Panc1 (cell line): ENCODE results near the gene SEZ6L. TPM values are rescaled to one million over a fixed set of nuclear protein-coding genes. Genes with fewer than 3 reads are reported as not detected.

Experiments
- ATAC-seq: fragments of 200-7000 bp; cut with Tn5 transposase; 2 replicates; pipeline ENCODE4 v1.9.1; 2020; ENCODE audit warnings: mild to moderate bottlenecking, moderate library complexity
- BruUV-seq: library from RNA; stranded (reverse); fragments of 400-500 nt; replicated peaks from 2 replicates; lab custom pipeline; 2021; lab: Mats Ljungman, UMichigan
- CTCF ChIA-PET: fragments of 300-600 bp; sonication (Branson Sonifier 250); formaldehyde crosslinking; loops from one replicate; lab custom pipeline; 2022; ENCODE audit warnings: antibody characterized with exemption; lab: Charles Lee
- POLR2A ChIA-PET: fragments of 300-600 bp; sonication (Branson Sonifier 250); formaldehyde crosslinking; loops from one replicate; lab custom pipeline; 2022; ENCODE audit warnings: antibody characterized with exemption; lab: Charles Lee
- DNase-seq: peaks from one replicate; pipeline ENCODE4 v3.0.0-alpha.2; 2010; ENCODE audit warnings: low read depth, low spot score
- H3K27ac ChIP-seq: 2 replicates; pipeline ENCODE4 v1.5.1; 2011; ENCODE audit warnings: mild to moderate bottlenecking, low read length, inconsistent platforms
- H3K27me3 ChIP-seq: fragments of 200-500 bp; sonication (Bioruptor generic); 2 replicates; pipeline ENCODE4 v1.6.0; 2014; ENCODE audit warnings: low read length, inconsistent platforms; ENCODE audit not compliant: control insufficient read depth, insufficient read depth
- H3K36me3 ChIP-seq: fragments of 200-500 bp; sonication (Bioruptor generic); 2 replicates; pipeline ENCODE4 v1.5.1; 2014; ENCODE audit warnings: inconsistent platforms, mild to moderate bottlenecking, low read length, moderate library complexity; ENCODE audit not compliant: control insufficient read depth, insufficient read depth
- H3K4me1 ChIP-seq: 2 replicates; pipeline ENCODE4 v1.5.1; 2011; ENCODE audit warnings: inconsistent platforms, mild to moderate bottlenecking, low read length, moderate library complexity; ENCODE audit not compliant: control insufficient read depth, insufficient read depth
- H3K4me3 ChIP-seq, 2 experiments: 2 replicates each; pipeline ENCODE4 v1.5.1; 2011 to 2012; ENCODE audit warnings: low read depth in 2 of 2, low read length in 2 of 2, mild to moderate bottlenecking in 2 of 2, inconsistent platforms in 1 of 2, moderate library complexity in 1 of 2
- H3K9me3 ChIP-seq: fragments of 200-500 bp; sonication (Bioruptor generic); 2 replicates; pipeline ENCODE4 v1.5.1; 2014; ENCODE audit warnings: low read depth, mild to moderate bottlenecking, inconsistent platforms, low read length, moderate library complexity; ENCODE audit not compliant: control insufficient read depth, insufficient read depth
- POLR2AphosphoS5 ChIP-seq: IDR thresholded peaks from 2 replicates; pipeline ENCODE4 v1.6.1; 2012; ENCODE audit warnings: mild to moderate bottlenecking, low read depth, low read length, moderate library complexity
- SIN3A ChIP-seq: IDR thresholded peaks from 2 replicates; pipeline ENCODE4 v1.6.1; 2012; ENCODE audit warnings: low read depth, mild to moderate bottlenecking, low read length, moderate library complexity, borderline replicate concordance; ENCODE audit not compliant: insufficient read depth
- TCF7L2 ChIP-seq: IDR thresholded peaks from 2 replicates; pipeline ENCODE4 v1.6.1; 2011; ENCODE audit warnings: mild to moderate bottlenecking, low read depth, low read length, inconsistent platforms
- in situ Hi-C: cut with HindIII; loops from 2 replicates; pipeline ENCODE4 v1.10.0; 2016; ENCODE audit warnings: low sequenced_read_pairs, low pct_unique_long_range_greater_than_20kb
- intact Hi-C: fragments of 100-400 bp; cut with micrococcal nuclease; formaldehyde crosslinking; loops from one replicate; pipeline ENCODE4 v1.10.0; 2022; ENCODE audit not compliant: unreplicated experiment
- total RNA-seq: library from RNA; stranded (reverse); gene quantifications from one replicate; pipeline ENCODE4 v1.2.1, GENCODE V29; 2021; ENCODE audit not compliant: unreplicated experiment
- TF ChIP-seq, protein P1 (sequence below): fragments of 450-650 bp; IDR thresholded peaks from 2 replicates; pipeline ENCODE4 v1.5.1; 2017; ENCODE audit warnings: mild to moderate bottlenecking
- TF ChIP-seq, protein P2 (sequence below), 2 experiments: IDR thresholded peaks; 2 replicates each; pipeline ENCODE4 v1.6.1; 2011 to 2012; ENCODE audit warnings: low read depth in 2 of 2, control low read depth in 1 of 2, low read length in 1 of 2, mild to moderate bottlenecking in 1 of 2, moderate library complexity in 1 of 2; ENCODE audit not compliant: insufficient read depth in 1 of 2

The SEZ6L gene
- total RNA-seq, 1 experiment from 2014 or later, result not detected

DNA sequence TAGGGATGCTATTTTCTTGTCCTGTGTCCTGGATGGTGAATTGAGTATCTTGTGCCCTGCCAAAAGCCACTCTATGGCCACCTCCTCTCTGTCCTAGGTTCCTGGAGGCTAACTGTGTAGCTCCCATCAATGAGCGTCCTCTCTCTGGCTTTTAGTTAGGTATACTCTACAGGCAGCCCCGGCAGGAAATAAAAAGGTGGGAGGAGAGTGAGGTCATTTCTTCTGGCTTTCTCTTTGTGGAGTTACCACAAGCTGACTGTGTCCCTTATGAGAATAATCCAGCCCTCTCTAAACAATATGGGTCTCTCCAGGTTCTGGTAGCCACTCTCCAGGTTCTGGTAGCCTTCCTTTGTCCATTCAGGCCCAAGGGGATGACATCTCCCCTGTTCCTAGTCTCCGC is 248.1 kb downstream of the SEZ6L start:
- DNase-seq (no peak), ATAC-seq (no peak)
- Histone ChIP-seq H3K27me3 (peaks cover 2% of the 10 kb centered on the region), H3K36me3 (no peaks in the 10 kb centered on the region), H3K27ac (no peak overlapping the region), H3K4me3 (no peak overlapping the region), H3K9me3 (no peaks in the 10 kb centered on the region), H3K4me1 (no peaks in the 10 kb centered on the region)
- in situ Hi-C loops, result no loop called here
- TF ChIP-seq, protein P1, sequence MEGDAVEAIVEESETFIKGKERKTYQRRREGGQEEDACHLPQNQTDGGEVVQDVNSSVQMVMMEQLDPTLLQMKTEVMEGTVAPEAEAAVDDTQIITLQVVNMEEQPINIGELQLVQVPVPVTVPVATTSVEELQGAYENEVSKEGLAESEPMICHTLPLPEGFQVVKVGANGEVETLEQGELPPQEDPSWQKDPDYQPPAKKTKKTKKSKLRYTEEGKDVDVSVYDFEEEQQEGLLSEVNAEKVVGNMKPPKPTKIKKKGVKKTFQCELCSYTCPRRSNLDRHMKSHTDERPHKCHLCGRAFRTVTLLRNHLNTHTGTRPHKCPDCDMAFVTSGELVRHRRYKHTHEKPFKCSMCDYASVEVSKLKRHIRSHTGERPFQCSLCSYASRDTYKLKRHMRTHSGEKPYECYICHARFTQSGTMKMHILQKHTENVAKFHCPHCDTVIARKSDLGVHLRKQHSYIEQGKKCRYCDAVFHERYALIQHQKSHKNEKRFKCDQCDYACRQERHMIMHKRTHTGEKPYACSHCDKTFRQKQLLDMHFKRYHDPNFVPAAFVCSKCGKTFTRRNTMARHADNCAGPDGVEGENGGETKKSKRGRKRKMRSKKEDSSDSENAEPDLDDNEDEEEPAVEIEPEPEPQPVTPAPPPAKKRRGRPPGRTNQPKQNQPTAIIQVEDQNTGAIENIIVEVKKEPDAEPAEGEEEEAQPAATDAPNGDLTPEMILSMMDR, result no peak
- TF ChIP-seq, protein P2, sequence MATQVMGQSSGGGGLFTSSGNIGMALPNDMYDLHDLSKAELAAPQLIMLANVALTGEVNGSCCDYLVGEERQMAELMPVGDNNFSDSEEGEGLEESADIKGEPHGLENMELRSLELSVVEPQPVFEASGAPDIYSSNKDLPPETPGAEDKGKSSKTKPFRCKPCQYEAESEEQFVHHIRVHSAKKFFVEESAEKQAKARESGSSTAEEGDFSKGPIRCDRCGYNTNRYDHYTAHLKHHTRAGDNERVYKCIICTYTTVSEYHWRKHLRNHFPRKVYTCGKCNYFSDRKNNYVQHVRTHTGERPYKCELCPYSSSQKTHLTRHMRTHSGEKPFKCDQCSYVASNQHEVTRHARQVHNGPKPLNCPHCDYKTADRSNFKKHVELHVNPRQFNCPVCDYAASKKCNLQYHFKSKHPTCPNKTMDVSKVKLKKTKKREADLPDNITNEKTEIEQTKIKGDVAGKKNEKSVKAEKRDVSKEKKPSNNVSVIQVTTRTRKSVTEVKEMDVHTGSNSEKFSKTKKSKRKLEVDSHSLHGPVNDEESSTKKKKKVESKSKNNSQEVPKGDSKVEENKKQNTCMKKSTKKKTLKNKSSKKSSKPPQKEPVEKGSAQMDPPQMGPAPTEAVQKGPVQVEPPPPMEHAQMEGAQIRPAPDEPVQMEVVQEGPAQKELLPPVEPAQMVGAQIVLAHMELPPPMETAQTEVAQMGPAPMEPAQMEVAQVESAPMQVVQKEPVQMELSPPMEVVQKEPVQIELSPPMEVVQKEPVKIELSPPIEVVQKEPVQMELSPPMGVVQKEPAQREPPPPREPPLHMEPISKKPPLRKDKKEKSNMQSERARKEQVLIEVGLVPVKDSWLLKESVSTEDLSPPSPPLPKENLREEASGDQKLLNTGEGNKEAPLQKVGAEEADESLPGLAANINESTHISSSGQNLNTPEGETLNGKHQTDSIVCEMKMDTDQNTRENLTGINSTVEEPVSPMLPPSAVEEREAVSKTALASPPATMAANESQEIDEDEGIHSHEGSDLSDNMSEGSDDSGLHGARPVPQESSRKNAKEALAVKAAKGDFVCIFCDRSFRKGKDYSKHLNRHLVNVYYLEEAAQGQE (IDR thresholded peaks at IDR 0.05; ENCODE audit: insufficient read depth in 1 of 2, low read depth in 2 of 2, low read length in 1 of 2), result no peak
- TF ChIP-seq TCF7L2, result no peak
- no peak for TF ChIP-seq POLR2AphosphoS5
- TF ChIP-seq SIN3A, result no peak
- no TSS peak for BruUV-seq
- POLR2A ChIA-PET, result no interaction called here
- CTCF ChIA-PET, result no interaction called here
- intact Hi-C loops, result no loop called here

DNA sequence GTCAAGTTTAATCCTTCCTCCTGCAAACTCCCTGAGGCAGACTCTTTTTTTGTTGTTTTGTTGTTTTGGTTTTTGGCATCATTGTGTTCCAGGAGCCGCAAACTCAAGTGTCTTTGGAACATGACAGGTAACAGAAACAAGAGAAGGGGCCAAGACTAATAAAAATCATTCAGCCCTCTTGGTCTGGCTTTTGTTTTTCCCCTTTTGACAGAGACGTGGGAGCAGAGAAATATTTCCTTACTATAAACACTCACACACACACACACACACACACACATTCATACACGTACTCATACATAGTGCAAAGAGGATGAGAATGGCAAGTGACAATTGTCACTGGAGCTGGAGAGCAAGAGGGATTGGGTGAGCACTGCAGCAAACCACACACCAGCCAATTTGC is 249.4 kb downstream of the SEZ6L start:
- ChIA-PET POLR2A (no interaction called here), CTCF (no interaction called here)
- in situ Hi-C loops, result no loop called here
- BruUV-seq, result no TSS peak
- ATAC-seq (no peak), DNase-seq (no peak)
- TF ChIP-seq, protein P2 (IDR thresholded peaks at IDR 0.05; ENCODE audit: insufficient read depth in 1 of 2, low read depth in 2 of 2, low read length in 1 of 2), result no peak
- Histone ChIP-seq H3K4me1 (no peaks in the 10 kb centered on the region), H3K4me3 (no peak overlapping the region), H3K36me3 (no peaks in the 10 kb centered on the region), H3K27ac (no peak overlapping the region), H3K27me3 (peaks cover 2% of the 10 kb centered on the region), H3K9me3 (no peaks in the 10 kb centered on the region)
- intact Hi-C loops, result no loop called here
